ENCODE results near the gene PCSK6. TPM values are rescaled to one million over a fixed set of nuclear protein-coding genes. Genes with fewer than 3 reads are reported as not detected.
"Not testable (repeated sequence)": the region's sequence is repeated elsewhere in the genome, so short reads cannot be mapped to it uniquely, and the experiment has no call there.

PCSK6 gene
- total RNA-seq, 1 donor from 2014 or later: 16.9 TPM

DNA sequence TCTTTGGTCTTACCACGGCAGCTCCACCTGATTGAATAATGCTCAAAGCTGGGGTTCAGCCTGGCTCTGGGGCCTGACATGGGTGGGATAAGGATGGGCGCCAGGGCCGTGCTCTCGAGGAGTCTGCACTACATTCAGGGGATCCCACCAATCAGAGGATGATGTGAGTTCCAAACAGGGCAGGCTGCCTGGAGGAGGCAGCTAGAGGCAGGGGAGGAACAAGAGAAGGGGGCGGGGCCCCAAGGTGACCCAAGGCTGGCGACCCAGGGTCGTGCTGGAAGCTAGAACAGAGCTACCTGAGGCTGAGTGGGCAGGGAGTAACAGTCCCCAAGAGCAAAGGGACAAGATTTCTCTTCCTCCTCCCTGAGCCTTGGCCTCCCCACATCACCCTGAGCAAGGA is 56.1 kb downstream of the PCSK6 start:
- no peak for DNase-seq (ENCODE audit: low spot score)

DNA sequence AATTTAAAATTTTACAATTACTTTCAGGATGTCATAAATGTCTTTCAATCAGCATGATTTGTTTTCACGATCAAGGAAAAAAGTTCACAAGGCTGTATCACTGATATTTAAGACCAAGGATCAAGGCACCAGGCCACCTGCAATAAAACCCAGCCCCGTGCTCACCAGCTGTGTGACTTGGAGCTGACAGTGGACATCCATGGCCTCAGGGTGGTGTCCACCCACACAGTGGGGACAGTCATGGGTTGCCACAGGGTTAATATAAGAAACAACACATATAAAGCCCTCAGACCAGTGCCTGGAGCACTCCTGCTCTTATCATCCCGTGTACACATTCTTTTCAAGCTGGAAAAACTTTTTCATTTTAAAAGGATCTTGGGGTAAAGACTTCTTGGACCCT is 56.5 kb downstream of the PCSK6 start:
- no peak for DNase-seq (ENCODE audit: low spot score)

DNA sequence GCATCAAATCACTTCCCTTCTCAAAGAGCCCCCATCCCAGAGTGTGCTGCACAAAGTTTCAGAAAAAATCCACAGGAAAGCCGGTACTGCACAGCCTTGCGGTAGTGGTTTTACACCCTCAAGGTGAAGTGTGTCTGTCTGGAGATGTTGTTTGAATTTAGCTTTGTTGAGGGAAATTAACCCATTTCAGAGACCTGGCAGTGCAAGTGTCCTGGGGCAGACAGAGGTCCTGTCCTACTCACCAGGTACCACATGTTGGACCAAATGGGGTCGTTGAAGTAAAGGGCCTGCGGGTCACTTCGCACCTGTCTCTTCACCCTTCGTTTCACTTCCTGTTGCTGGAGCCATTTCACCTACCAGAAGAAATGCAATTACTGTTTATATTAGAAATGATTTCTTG is 57.8 kb downstream of the PCSK6 start:
- no peak for DNase-seq (ENCODE audit: low spot score)

DNA sequence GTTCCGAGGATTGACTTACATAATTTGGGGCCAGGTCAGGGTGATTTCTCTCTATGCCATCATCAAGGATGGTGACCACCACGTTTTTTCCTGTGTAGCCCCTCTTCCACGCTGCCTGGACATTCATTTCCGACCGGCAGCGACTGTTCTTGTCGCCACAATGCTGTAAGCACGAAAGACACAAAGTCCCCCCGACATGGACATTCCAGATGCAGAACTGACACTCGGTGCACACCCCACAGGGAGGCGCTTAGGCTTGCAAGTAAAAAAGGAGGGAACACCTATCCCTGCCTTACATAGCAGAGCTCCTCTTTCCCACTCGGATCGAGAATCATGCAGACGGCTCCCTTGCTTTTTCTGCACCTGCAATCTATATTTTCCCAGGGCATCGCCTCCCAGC is 58.2 kb downstream of the PCSK6 start:
- no peak for DNase-seq (ENCODE audit: low spot score)

DNA sequence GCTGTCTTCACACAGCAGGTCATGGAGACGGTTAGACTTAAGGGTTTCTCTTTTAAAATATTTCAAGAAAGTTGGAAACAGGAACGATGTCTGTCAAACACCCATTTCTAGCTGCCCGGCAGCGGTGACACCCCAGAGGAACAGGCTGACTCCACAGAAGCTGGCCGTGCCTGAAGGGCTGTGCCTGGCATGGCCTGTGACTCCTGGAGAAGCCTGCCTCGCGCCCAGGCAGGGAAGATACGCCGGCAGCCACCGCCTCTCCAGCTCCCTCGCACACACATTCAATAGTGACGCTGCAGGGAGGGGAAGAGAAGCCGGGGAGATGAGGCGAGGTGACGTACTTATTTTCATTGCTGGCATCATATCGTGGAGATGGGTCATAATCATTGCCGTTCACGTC is 59.9 kb downstream of the PCSK6 start:
- DNase-seq (ENCODE audit: low spot score): no peak

DNA sequence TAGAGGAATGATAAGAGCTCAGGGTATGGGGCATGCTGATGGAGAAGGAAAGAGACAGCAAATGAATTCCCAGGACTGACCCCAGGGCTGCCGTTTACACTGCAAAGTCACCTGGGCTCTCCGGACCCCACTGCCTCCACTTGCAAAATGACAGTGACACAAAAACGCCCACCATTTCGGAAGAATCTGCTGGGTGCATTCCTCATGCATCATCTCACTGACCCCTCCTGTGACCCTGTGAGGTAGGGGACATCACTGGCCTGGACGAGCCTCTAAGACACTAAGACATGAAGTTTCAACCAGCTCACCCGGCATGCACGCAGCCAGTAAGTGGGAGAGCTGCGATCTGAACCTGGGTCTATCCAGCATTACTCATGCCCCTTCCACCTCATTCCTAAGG is 60.3 kb downstream of the PCSK6 start:
- no peak for DNase-seq (ENCODE audit: low spot score)

DNA sequence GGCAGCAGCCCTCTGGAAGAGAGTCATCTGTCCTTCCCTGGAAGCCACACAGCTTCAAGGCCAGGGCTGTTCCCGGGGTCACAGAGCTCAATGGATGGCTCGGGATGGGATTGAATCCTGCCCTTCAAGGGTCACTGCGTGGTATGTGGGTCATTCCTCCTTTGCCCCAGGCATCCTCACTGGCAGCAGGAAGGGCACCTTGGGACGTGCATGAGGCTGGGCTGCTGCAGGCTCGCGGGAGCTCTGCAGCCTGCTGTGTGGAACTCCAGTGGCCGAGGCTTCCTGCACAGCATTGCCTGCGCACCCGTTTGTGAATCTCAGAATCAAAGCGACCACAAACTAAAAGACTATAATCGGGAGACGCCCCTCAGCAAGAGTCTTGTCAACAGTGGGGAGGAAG is 60.7 kb downstream of the PCSK6 start:
- no peak for DNase-seq (ENCODE audit: low spot score)

DNA sequence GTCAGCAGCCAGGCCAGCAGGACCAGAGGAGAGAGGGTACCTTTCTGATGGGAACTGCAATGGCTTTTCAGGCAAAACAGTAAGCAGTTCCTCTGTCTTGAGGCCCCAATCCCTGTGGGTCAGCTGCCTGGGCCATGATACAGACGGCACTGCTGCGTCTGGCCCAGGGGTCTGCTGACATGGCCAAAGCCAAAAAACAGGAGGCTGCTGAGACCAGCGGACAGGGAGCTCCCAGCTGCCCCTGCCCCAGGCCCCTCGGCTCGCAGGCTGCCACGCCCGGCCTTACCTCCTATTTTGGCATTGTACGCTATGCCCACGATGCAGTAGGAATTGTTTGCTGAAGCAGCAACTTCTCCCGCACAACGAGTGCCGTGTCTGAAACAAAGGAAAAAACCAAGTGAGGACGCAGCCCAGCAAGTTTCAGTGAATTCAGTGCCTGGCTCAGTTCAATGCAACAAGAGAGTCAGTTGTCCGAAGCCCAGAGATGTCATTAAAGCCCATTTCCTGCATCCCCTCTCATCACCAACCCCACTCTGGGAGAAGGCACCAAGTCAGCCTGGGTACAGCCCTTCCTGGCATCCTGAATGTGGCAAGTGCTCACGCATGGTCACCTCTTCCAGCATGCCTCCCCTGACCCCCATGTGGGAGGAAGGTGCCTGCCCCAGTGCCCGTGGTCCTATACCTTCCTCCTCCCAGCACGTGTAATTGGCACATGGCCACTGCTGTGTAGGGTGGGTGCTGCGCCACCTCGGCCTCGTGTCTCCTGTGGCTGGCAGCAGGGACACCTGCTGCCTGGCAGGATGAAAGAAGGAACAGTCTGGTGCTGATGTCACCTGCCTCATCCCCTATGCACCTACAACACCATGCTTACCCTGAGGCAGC is 61.7 kb downstream of the PCSK6 start:
- no peak for DNase-seq (ENCODE audit: low spot score)

DNA sequence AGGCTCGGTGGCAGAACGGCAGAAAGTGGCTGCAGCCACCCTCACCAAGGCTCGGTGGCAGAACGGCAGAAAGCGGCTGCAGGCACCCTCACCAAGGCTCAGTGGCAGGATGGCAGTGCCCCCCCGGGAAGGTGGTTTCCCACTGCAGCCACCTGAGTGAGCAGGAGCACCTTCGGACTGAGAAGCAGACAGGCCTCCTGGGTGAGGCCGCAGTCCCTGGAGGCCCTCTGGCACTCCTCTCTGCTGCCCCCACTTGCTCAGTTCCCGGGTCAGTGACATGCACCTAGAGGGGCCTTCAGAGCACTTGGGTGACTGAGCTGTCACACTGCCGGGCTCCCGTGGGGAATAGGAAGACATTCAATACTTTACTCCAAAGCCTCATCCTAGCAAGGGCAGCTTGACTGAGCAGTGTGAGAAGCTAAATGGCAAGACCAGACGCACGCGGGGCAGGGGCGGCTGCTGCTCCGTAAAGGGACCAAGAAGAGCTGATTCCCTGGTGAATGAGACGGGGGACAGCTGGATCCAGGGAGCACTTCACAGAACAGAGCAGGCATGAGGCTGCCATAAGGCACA is 62.7 kb downstream of the PCSK6 start:
- DNase-seq (ENCODE audit: low spot score): no peak

DNA sequence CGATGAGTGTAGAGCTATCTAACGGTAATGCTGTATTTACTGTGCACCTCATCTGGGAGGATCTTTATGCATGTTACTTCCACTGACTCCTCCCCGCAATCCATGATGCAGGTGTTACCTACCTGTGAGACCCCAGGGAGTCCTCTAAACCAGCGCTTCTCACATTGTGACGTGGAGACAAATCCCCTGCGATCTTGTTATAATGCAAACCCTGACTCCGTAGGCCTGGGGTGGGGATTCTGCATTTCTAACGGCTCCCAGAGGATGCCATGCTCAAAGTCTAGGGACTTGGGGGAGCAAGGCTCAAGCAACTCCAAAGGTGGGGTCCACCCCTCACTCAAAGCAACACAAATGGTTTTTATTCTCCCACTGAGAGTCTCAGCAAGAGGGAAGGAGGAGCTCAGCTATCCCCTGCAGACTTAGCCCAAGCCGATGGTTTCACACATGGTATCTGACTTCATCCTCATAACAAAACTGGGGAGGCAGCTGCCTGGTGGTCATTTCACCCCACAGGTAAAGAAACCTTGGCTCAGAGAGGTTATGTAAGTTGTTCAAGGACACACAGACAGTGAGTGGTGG is 63.6 kb downstream of the PCSK6 start:
- DNase-seq (ENCODE audit: low spot score): no peak

DNA sequence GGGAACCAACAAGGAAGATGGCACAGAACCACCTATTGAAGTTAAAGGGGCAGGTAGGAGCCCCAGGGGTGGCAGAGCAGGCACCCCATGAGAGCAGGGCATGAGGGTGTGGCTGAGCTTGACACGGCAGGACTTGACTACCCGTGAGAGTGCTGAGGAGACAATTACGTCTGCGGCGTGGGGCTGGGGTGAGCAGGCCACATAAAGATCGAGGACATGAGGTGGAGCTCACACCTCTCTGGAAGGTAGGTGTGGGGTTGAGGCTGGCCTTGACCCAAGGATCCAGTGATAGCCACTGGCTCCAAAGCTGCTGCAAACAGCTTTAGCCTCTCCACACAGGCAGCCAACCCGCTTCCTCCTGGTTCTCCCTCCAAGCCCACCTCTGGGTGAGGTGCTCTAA is 64.5 kb downstream of the PCSK6 start:
- no peak for DNase-seq (ENCODE audit: low spot score)

DNA sequence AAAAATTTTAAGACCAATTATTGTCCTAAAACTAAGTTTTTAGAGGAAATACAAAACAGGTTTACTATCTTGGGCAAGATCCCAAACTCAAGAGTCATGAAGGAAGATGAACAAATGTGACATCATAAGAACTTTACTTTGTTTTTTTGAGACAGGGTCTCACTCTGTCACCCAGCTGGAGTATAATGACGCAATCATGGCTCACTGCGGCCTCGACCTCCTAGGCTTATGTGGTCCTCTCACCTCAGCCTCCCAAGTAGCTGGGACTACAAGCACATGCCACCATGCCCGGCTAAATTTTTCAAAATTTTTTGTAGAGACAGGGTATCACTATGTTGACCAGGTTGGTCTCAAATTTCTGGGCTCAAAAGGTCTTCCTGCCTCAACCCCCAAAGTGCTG is 69.3 kb downstream of the PCSK6 start:
- DNase-seq (ENCODE audit: low spot score): no peak

DNA sequence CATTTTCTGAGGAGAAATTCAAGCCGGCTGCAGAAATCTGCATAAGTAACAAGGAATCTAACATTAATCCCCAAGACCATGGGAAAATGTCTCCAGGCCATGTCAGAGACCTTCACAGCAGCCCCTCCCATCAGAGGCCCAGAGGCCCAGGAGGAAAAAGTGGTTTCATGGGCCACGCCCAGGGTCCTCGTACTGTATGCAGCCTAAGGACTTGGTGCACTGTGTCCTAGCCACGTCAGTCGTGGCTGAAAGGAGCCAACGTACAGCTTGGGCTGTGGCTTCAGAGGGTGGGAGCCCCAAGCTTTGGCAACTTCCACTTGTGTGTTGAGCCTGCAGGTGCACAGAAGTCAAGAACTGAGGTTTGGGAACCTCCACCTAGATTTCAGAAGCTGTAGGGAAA is 73.0 kb downstream of the PCSK6 start:
- DNase-seq (ENCODE audit: low spot score): not testable (repeated sequence)

DNA sequence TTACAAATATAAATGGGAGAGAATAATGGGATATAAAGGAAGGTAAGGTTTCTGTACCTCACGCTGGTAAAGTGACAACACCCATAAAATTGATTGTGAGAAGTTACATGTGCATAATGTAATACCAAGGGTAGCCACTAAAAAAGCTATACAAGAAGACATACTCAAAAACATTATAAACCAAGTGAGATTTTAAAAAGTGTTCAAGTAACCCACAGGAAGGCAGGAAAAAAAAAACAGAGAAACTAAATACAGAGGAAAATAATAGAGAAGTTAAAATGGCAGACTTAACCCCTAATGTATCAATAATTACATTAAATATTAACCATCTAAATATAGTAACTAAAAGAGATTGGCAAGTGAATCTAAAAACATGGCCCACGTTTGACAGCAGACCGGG is 76.3 kb downstream of the PCSK6 start:
- DNase-seq (ENCODE audit: low spot score): no peak

DNA sequence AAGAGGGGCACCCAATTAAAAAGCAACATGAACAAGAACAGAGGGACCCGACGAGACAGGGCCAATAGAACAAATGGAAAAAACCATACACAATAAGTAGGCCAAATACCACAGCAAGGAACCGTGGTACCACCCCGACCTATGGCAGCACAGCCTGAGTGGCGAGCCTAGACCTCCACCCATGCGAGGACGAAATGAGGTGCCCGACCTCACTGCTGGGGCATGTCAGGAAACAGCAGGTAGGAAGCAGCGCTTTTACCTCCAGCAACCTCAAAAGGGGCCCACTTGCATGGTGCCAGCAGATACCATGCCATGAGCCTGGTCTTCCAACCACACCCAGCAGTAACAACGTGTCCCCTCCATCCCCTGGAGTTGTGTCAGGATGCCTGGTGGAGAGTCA is 77.9 kb downstream of the PCSK6 start:
- no peak for DNase-seq (ENCODE audit: low spot score)

DNA sequence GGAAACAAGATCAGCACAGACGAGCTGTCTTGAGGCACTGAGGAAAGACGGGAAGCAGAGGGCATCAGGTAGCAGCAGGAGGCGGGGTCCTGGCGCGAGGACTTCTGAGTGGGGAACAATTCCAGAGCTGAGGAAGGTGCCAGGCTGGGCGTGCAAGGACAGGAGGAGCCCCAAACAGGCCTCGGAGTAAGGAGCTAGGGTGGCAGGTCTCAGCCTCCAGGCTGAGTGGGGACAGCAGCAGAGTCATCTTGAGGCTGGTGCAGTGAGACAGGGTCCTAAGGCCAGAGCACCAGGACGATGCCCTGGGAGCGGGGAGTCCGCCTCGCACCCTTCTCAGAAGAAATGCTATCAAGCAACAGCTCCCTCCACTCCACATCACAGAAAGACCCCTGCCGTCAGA is 78.4 kb downstream of the PCSK6 start:
- DNase-seq (ENCODE audit: low spot score): no peak

DNA sequence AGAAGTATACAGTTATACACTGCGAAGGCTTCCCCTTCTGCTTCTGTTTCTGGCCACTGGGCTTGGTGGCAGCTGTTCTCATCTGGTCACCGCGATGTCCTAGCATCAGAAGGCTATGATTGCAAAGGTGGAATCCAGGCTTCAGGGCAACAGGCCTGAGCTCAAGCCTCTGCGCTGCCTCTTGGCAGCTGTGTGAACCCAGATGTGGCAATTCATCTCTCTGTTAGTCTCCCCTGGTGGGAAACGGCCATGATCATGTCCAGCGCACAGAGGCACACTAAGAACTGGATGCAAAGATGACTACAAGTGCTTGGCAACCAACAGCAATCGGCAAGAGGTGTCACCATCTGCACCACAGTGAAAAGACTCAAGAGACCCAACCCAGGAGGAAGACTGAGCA is 78.9 kb downstream of the PCSK6 start:
- no peak for DNase-seq (ENCODE audit: low spot score)

DNA sequence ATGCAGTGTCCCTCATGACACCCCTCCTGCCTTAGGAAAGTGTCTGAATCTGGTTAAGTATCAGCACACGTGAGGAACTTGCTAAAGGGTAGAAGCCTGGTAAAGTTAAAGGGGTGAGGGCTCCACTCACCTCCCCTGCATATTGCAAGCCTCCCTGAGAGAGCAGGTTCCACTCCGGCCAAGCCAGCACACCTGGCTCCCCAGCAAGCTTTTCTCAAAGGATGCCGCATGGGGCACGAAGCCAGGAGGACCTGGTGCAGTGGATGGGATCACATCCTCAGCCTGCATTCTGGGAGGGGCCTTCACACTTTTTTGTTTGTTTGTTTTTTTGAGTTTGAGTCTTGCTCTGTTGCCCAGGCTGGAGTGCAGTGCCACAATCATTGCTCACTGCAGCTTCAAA is 79.9 kb downstream of the PCSK6 start:
- no peak for DNase-seq (ENCODE audit: low spot score)

DNA sequence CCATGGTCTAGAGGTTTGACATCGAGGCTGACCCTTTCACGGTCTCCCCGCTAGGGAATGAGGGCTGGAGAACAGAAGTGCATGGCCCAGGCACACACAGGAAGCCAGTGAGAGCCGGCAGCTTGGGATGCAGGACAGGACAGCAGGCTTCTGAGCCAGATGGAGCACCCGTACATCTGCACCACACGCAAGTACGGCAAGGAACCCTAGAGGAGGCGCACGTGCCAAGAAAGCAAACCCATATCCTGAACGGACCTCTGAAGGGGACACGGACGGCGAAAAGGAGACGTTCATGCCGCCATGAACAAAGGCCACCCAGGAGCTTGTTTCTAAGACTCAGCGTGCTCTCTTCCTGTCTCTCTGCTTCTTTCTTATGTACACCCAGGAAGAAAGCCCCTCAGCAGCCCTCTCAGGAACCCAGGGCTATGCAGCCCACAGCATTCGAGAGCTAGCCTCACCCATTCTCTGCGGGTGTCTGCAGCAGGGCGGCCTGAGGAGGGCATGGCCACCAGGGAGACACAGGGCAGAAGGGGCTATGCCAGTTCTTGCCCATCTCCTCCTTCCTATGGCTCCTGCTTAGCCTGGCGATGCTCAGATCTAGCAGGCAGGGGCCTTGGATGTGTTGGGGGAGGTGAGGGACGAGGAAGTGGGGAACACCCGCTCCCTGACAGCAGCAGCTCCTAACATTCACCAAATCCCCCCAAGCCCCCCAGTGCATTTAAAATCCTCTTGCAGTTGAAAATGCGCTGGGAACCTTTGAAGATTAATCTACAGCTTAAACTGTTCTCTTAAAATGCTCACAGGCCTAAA is 81.3 kb downstream of the PCSK6 start:
- no peak for DNase-seq (ENCODE audit: low spot score)

DNA sequence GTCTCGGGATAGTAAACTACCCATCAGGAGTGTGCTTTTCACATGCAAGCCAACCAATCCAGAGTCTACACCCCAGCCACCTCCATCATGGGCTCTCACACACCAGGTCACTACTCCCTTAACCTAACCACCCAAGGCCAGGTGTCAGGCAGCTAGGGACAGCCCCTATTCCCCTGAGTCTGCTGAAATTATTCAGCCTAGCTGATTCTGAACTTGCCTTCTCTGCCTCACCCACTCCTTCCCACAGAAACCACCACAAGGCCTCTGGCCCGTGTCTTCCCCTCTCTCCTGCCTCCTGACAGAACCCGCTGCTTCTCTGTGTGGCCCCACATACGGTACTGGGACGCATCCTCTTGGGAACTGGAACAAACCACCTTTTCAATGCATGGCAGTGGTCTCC is 82.1 kb downstream of the PCSK6 start:
- no peak for DNase-seq (ENCODE audit: low spot score)

DNA sequence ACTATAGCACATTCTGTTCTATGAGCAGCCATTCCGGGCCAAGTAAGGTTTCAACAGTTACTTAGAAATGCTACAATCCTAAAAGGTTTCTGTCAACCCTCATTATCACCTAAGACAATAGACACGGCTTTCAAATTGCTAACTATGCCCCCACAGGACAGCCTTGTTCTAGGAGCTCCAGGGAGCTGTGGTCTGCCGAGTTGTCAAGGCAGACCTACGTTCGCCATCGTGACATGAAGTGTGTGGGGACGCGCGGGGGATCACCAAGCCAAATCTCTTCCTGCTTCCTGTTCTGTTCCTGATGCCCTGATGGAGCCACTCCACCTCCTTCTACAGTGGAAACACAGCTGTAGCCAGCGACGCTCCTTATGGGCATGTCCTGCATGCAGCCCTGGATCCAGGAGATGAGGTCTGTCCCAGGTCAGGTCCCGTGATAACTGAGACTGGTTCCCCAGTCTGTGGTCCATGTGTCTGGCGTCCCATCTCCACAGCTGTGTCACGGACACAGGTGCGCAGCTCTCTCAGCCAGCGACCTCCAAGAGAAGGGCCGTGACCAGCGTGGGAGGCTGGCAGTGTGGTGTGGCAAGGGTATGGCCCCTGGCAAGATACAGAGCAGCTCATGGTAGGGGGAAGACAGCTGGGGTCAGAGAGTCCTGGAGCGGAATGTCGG is 82.8 kb downstream of the PCSK6 start:
- no peak for DNase-seq (ENCODE audit: low spot score)

Data from mesenteric fat pad (tissue), 1 donor.